Measurements from ENCODE around the gene SLC5A12. TPM values are rescaled to one million over a fixed set of nuclear protein-coding genes. Genes with fewer than 3 reads are reported as not detected.

The SLC5A12 gene
- total RNA-seq, 1 donor from 2014 or later = 4.7 TPM

- Mint-ChIP-seq H3K4me3 (no peak overlapping the region), H3K27ac (no peak overlapping the region)
Measured at GRCh38 chr11:26712497-26712896, 9.4 kb downstream of the SLC5A12 start.

DNA sequence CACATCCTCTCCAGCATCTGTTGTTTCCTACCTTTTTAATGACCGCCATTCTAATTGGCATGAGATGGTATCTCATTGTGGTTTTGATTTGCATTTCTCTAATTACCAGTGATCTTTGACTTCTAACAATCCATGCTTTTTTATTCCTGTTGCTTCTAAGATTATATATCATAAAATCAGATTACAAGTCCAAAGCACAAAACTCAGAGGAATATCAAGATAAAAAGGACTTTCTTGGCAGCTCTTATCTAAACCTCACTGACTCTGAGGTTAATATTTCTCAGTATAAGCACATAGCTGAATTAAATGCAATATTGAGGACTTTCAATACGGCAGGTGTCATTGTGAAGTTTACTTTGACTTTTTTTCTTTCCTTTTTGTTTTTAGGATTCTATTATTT is 11.4 kb downstream of the SLC5A12 start:
- Mint-ChIP-seq H3K4me1 (peaks cover 16% of the 10 kb centered on the region), H3K27ac (no peak overlapping the region), H3K36me3 (no peaks in the 10 kb centered on the region), H3K4me3 (no peak overlapping the region), H3K9me3 (no peaks in the 10 kb centered on the region), H3K27me3 (ENCODE audit: low read depth) (peaks cover 11% of the 10 kb centered on the region)
- TF ChIP-seq, protein P1, sequence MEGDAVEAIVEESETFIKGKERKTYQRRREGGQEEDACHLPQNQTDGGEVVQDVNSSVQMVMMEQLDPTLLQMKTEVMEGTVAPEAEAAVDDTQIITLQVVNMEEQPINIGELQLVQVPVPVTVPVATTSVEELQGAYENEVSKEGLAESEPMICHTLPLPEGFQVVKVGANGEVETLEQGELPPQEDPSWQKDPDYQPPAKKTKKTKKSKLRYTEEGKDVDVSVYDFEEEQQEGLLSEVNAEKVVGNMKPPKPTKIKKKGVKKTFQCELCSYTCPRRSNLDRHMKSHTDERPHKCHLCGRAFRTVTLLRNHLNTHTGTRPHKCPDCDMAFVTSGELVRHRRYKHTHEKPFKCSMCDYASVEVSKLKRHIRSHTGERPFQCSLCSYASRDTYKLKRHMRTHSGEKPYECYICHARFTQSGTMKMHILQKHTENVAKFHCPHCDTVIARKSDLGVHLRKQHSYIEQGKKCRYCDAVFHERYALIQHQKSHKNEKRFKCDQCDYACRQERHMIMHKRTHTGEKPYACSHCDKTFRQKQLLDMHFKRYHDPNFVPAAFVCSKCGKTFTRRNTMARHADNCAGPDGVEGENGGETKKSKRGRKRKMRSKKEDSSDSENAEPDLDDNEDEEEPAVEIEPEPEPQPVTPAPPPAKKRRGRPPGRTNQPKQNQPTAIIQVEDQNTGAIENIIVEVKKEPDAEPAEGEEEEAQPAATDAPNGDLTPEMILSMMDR (IDR thresholded peaks at IDR 0.05; ENCODE audit: unreplicated experiment) = no peak
- no peak for DNase-seq (ENCODE audit: low spot score in 2 of 2, unreplicated experiment in 2 of 2)

More at GRCh38 chr11:26712497-26712896, 9.4 kb downstream of the SLC5A12 start:
- TF ChIP-seq, protein P1 (IDR thresholded peaks at IDR 0.05; ENCODE audit: unreplicated experiment) = no peak
- no peak for DNase-seq (ENCODE audit: low spot score in 2 of 2, unreplicated experiment in 2 of 2)
- no peaks in the 10 kb centered on the region for H3K9me3 Mint-ChIP-seq
- H3K27me3 Mint-ChIP-seq (ENCODE audit: low read depth) = peaks cover 11% of the 10 kb centered on the region
- H3K4me1 Mint-ChIP-seq = peaks cover 9% of the 10 kb centered on the region
- H3K36me3 Mint-ChIP-seq = no peaks in the 10 kb centered on the region

- Mint-ChIP-seq H3K9me3 (no peaks in the 10 kb centered on the region), H3K4me3 (no peak overlapping the region), H3K36me3 (no peaks in the 10 kb centered on the region), H3K27me3 (ENCODE audit: low read depth) (peaks cover 11% of the 10 kb centered on the region), H3K27ac (no peak overlapping the region), H3K4me1 (peaks cover 13% of the 10 kb centered on the region)
- DNase-seq (ENCODE audit: low spot score in 2 of 2, unreplicated experiment in 2 of 2) = no peak
- TF ChIP-seq, protein P1 (IDR thresholded peaks at IDR 0.05; ENCODE audit: unreplicated experiment) = no peak
Measured at GRCh38 chr11:26708736-26709456, 13.0 kb downstream of the SLC5A12 start.

DNA sequence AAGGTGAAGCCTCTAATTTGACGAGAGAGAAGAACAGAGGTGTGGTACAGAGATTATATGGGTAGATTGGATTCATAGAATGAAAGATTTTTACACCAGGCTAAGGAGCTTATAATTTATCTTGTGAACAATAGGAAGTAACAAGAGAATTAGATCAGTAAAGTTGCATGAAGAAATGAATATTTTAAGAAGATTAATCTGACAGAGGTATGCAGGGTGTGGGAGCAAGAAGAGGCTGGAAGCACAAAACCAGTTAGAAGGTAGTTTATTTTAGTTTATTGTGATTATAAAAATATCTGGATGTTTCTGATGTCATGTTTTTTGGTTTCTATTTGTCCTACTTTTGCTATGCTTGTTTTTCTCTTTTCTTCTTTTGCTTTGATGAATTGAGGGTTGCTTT is 15.7 kb downstream of the SLC5A12 start:
- TF ChIP-seq, protein P1 (IDR thresholded peaks at IDR 0.05; ENCODE audit: unreplicated experiment) = no peak
- Mint-ChIP-seq H3K27me3 (ENCODE audit: low read depth) (no peaks in the 10 kb centered on the region), H3K36me3 (no peaks in the 10 kb centered on the region), H3K4me3 (no peak overlapping the region), H3K4me1 (peaks cover 29% of the 10 kb centered on the region), H3K9me3 (no peaks in the 10 kb centered on the region), H3K27ac (no peak overlapping the region)
- no peak for DNase-seq (ENCODE audit: low spot score in 2 of 2, unreplicated experiment in 2 of 2)

DNA sequence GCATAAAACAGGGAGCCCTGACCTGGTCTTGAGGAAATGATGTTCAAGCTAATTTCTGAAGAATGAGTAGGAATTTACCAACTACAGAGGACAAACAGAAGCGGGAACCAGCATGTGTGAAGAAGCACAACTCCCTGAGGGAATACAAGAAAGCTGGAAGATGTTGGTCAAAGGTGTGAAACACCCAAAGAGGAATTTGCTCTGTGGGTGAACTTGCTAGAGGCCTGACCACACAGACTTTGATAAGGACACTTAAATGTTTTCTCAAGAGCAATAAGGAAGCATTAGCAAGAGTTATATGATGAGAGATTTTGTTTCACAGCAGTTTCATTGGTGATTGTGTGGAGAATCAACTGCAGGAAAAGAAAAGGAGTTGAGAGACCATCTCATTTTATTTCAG is 17.6 kb downstream of the SLC5A12 start:
- DNase-seq (ENCODE audit: low spot score in 2 of 2, unreplicated experiment in 2 of 2) = no peak
- Mint-ChIP-seq H3K27me3 (ENCODE audit: low read depth) (no peaks in the 10 kb centered on the region), H3K4me1 (peaks cover 36% of the 10 kb centered on the region), H3K36me3 (no peaks in the 10 kb centered on the region), H3K27ac (no peak overlapping the region), H3K4me3 (no peak overlapping the region), H3K9me3 (no peaks in the 10 kb centered on the region)
- TF ChIP-seq, protein P1 (IDR thresholded peaks at IDR 0.05; ENCODE audit: unreplicated experiment) = no peak

Data from mesothelial cell of epicardium (in vitro differentiated cells).